Stimulated activated CD4-positive, alpha-beta T cell treated with anti-CD3 and anti-CD28 coated beads, TNF-alpha, amount 100 ng/mL, for 48 hours (primary cell): ENCODE data around the gene TMEM208.
A peak's percentile ranks its signal among the peaks of the same experiment; 100 is the strongest.

Experiments used
- DNase-seq, 3 donors: peaks; one replicate each; pipeline ENCODE4 v3.0.0-alpha.2; 2020; ENCODE audit warnings: low read depth in 3 of 3

The TMEM208 gene

DNA sequence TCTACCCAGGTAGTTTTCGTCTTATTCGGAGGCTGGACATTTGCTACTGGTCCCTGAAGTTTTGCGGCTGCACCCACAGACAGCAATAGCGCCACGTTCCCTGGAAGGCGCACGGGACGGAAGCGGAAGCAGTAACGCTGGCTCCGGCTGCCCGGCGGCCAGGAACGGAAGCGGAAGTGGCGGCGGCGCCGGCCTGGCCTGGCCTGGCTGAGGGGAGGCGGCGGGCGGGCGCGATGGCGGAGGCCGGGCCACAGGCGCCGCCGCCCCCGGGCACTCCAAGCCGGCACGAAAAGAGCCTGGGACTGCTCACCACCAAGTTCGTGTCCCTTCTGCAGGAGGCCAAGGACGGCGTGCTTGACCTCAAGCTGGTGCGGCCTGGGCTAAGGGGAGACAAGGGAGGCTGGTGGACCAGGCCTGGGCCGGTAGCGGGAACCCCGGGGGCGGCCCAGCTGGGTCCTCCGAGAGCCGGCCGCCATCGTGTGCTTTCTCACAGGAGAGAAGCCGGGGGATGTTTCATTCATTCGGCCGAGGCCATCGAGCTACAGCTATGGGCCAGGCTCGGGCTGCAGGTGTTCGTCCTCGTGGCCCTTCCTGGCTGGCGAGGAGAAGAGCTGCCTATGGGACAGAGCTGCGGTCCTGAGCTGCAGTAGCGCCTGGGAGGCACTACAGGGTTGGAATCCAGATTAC, 34.8 kb upstream of the TMEM208 start, which contains the start of gene E2F4:
TSS of gene E2F4 (plus strand) at position 161 of the 687 bp plus-strand sequence. CDS start at position 234, 73 bp downstream.
- peak; percentile 80 to 84 (median 81) for DNase-seq

DNA sequence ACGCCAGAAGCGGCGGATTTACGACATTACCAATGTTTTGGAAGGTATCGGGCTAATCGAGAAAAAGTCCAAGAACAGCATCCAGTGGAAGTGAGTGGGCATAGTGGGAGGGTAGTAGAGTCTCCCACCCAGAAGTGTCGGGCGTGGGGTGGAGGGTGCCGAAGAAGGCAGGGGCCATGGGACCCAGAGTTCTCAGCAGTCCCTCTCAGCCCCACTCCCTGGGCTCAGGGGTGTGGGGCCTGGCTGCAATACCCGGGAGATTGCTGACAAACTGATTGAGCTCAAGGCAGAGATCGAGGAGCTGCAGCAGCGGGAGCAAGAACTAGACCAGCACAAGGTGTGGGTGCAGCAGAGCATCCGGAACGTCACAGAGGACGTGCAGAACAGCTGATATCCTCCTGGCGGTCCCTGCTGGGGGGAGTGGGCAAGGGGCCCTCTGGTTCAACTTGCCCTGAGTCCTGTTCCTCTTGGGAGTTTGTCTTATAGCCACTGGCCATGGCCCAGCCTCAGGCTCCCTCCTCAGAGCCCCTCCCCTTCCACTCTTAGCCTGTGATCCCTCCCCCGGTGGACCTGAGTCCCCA, 34.1 kb upstream of the TMEM208 start:
- no peak for DNase-seq

DNA sequence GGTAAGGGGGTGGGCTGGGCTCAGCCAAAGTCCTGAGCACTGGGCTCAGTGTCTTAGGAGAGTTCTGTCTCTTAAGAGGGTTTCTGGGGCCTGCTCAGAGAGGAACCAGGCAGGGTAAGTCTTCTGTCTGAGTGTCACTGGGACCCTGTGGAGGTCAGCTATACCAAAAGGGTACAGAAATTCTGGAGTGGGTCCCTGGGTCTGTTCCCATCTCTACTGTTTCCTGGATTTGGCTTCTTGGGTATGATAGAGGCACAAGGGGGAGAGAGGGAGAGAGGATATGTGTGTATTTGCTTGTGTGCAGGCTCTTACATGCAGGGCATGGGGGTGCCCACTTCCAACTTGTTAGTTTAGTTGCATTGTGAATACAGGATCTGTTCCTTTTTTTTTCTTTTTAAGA, 33.4 kb upstream of the TMEM208 start:
- DNase-seq = no peak

DNA sequence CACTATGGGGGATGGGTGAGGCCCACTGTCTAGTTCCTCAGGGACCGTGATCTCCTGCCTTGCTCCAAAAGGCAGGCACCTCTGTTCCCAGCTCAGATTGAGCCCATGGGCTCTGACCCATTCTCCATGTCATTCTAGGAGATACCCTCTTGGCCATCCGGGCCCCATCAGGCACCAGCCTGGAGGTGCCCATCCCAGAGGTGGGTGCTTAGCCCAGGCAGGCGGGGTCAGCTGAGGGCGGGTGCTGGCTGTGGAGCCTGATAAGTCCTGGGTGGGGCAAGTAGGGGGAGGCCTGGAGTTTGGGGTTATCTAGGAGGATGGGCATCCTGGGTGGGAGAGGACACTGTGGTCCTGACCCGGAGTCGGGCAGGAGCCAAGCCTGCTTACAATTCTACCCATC, 32.7 kb upstream of the TMEM208 start:
- no peak for DNase-seq

DNA sequence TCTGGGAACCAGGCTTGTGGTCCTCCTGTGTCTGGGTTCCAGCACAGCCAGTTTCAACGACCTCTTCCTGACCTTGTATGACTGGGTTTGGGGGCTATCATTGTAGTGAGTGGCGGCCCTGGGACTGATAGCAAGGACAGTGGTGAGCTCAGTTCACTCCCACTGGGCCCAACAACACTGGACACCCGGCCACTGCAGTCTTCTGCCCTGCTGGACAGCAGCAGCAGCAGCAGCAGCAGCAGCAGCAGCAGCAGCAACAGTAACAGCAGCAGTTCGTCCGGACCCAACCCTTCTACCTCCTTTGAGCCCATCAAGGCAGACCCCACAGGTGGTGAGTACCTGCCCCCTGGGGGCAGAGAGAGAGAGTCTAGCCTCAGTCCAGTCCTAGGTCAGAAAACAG, 31.3 kb upstream of the TMEM208 start:
- no peak for DNase-seq

DNA sequence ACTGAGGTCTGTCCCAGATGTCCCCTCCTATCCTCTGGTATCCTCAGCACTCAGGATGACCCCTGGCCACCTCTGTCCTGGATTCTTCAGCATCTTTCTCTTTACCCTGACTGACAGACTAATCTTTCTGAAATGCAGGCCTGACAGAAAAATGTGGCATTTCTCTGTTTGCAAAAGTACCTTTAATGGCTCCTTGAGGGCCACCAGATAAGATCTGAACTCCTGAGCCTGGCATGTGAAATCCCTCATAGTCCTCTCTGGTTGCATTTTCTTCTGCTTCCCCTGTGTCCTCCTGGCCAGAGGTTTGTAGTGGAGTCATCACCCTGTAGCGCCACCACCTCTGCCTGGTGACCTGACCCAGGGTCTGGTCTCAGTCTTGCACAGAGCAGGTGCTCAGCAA, 30.0 kb upstream of the TMEM208 start:
- DNase-seq = no peak

DNA sequence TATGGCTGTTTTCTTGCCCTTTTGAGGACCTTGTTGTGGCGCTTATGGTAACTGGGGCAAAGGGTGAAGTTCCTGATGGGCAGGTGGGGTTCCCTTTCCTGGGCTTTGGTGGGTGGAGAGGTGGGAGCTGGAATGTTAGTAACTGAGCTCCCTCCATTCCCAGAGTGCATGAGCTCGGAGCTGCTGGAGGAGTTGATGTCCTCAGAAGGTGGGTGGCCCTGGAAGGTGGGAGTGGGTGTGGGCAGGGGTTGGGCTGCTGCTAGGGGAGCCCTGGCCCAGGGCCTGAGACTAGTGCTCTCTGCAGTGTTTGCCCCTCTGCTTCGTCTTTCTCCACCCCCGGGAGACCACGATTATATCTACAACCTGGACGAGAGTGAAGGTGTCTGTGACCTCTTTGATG, 29.2 kb upstream of the TMEM208 start:
- DNase-seq = no peak

DNA sequence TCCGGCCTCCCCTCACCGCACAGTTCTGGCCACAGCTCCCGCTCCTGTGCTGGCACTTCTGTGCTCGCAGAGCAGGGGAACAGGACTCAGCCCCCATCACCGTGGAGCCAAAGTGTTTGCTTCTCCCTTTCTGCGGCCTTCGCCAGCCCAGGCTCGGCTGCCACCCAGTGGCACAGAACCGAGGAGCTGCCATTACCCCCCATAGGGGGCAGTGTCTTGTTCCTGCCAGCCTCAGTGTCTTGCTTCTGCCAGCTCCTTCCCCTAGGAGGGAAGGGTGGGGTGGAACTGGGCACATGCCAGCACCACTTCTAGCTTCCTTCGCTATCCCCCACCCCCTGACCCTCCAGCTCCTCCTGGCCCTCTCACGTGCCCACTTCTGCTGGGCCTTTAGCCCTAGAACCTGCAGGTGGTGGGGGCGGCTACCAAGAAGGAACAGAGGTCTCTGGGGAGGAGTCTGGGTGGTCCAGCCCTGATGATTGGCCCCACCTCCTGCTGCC, 28.6 kb upstream of the TMEM208 start:
- DNase-seq = no peak

DNA sequence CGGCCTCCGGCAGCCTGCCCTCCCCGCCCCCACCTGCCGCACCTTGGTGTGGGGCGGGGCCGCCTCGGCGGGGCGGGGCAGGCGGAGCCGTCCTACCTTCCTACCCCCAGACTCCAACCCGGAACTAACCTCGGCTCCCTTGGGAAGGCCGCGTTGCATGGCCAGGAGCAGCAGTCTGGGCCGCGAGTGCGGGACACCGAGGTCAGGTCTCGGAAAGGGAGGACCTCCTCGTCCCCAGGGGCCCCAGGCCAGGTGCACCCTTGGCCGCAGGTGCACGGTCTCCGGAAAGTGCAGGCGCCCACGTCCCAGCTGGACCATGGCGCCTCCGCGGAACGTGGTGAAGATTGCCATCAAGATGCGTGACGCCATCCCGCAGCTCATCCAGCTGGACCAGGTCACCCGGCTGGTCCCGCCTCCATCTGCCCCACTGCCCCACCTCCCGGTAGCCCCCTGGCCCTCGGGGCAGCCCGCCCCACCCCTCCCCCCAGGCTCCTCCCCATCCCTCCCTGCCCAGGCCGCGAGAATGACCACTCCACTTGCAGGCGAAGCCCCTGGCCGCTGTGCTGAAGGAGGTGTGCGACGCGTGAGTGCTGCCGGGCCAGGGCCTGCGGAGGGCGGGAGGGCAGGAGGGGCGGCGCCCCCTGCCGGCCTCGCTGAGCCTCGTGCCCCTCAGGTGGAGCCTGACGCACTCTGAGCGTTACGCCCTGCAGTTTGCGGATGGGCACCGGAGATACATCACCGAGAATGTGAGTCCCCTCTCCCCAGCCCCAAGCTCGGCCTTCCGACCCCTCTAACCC, 27.7 kb upstream of the TMEM208 start, which contains the start of gene ELMO3:
TSS of gene ELMO3 (plus strand) at position 121 of the 797 bp plus-strand sequence. CDS start at position 317, 196 bp downstream.
- no peak for DNase-seq

DNA sequence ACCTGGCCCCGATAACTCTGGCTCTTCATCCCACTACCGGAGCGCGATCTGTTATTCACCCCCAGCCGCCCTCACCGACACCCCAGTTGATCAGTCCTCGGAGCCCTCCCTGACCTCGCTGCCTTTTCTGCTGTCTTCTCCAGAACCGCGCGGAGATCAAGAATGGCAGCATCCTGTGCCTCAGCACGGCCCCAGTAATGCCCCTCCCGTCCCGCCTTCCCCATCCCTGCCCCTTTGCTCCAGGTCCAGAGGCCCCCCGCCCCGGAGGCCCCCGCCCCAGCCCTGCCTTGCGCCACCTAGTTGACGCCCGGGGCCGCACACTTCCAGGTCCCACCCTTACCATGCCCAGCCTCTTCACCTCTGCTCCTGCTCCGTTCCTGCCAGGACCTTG, 27.1 kb upstream of the TMEM208 start:
- no peak for DNase-seq

DNA sequence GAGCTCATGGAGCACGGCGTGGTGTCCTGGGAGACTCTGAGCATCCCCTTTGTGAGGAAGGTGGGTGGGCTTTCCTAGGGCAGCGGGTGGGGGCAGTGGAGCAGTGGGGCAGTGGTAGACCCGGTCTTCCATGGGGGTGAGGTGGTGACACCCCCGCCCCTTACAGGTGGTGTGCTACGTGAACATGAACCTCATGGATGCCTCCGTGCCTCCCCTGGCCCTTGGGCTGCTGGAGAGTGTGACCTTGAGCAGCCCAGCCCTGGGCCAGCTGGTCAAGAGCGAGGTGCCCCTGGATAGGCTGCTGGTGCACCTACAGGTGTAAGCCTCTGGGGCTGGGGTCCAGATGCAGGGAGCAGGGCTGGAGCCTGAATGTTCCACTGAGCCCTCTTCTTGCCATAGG, 26.4 kb upstream of the TMEM208 start:
- DNase-seq = no peak

DNA sequence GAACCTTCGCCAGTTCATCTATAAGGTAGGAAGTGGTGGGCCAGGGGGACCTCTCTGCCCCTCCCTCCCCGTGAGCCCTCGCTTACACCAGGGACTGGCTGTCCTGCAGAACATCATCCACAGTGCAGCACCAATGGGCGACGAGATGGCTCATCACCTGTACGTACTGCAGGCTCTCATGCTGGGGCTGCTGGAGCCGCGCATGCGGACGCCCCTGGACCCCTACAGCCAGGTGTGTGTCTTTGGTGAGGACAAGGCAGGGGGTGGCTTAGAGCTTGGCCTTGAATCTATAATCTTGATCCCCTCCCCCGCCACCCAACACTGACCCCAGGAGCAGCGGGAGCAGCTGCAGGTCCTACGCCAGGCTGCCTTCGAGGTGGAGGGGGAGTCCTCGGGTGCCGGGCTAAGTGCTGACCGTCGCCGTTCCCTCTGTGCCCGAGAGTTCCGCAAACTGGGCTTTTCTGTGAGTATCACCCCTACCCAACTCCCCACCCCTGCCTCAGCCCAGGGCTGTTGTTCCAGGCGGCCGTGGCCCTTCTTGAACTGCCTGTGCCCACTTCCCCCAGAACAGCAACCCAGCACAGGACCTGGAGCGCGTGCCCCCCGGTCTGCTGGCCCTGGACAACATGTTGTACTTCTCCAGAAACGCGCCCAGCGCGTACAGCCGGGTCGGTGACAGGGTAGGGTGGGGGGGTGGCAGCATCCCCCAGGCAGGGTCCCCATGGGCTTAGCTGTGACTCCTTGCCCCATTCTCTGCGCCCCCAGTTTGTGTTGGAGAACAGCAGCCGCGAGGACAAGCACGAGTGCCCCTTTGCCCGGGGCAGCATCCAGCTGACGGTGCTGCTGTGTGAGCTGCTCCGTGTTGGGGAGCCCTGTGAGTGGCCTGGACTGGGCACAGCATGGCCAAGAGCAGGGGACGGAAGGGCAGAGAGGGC, 25.3 kb upstream of the TMEM208 start:
- no peak for DNase-seq

DNA sequence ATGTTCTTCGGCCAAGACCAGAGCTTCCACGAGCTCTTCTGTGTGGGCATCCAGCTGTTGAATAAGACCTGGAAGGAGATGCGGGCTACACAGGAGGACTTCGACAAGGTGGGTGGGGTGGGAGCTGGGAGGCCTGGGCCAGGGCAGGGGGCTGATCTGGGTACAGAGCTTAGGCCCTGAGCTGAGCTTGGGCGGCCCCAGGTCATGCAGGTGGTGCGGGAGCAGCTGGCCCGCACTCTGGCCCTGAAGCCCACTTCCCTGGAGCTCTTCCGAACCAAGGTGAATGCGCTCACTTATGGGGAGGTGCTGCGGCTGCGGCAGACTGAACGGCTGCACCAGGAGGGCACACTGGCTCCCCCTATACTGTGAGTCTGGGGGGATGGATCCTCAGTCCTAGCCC, 24.5 kb upstream of the TMEM208 start:
- no peak for DNase-seq

DNA sequence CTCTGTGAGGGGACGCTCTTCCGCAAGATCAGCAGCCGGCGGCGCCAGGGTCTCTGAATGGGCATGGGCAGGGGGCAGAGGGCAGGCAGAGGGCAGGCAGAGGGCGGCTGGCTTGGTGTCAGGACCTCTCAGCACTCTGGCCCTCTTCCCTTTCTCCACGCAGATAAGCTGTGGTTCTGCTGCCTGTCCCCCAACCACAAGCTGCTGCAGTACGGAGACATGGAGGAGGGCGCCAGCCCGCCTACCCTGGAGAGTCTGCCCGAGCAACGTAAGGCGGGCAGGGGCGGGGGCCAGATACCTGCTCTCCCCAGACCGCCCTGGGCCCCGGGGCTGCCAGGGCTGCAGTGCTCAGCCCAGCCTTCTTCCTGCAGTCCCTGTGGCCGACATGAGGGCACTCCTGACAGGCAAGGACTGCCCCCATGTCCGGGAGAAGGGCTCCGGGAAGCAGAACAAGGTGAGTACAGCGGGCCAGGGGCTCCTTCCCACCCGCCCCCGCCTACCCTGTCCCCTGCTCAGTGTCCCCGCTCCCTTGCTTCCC, 23.9 kb upstream of the TMEM208 start:
- DNase-seq = no peak

DNA sequence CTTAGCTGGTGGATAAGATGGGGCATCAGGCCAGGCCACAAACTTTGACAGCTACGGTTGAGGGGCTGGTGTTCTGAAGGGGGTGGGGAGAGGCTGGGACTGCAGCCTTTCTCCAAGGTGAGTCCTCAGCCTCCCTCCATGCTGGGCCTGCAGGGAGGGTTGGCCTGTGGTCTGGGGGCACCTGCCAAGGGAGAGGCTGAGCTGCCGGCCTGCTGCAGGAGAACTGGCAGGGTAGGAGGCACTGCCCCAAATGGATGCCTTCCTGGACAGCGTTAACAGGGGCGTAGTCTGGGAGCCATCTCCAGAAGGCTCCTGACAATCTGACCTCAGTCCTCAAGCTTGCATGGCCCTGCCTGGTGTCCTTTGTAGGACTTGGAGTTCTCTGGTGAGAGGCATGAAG, 22.9 kb upstream of the TMEM208 start:
- DNase-seq = no peak

DNA sequence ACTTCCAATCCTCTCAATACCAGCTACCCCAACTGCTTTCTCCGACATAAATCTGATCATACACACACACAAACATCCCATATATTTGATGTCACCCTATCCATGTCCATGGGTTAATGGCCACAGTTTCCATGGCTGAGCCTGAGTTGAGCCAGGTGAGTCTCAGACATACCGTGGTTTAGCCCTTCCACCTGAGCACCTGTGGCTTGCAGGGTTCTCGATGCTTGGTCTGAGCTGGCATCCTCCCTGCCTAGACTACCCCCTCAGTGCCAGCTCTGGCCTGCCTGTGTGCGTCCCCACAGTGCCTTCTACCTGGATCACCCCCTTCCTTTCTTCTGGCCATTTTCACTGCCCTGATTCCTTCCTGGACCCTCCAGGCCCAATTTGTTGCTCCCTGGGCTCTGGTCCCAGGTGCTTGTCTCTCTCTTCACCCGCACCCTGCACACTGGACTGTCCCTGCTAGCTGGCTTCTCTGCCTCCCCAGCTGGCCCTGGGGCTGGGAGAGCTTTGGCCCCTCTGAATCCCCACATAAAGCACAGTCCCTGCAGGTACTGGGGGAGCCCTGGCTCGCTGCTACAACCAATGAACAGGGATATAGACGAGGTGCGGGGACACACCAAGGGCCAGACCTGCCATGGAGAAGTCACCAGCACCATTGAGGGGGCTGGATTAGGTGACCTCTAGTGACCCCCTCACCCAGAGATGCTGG, 20.6 kb upstream of the TMEM208 start:
- no peak for DNase-seq

DNA sequence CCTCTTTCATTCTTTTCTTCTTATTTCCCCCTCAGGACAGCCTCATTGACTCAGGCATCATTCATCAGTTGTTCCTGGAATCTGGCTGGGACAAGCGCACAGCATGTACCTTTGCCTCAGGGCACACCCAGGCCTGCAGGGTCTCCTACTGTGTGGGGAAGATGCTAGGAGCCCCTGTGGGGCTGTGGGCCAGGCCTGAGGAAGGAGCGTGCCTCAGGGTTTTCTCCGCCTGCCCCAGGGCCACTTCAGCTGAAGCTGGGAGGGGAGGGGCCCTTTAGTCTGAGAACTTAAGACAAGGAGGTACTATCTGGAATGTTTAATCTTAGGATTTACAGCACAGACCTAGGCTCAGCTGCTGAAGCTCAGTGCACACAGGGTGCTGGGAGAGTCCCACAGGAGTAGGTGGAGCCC, 20.1 kb upstream of the TMEM208 start:
- DNase-seq = no peak

DNA sequence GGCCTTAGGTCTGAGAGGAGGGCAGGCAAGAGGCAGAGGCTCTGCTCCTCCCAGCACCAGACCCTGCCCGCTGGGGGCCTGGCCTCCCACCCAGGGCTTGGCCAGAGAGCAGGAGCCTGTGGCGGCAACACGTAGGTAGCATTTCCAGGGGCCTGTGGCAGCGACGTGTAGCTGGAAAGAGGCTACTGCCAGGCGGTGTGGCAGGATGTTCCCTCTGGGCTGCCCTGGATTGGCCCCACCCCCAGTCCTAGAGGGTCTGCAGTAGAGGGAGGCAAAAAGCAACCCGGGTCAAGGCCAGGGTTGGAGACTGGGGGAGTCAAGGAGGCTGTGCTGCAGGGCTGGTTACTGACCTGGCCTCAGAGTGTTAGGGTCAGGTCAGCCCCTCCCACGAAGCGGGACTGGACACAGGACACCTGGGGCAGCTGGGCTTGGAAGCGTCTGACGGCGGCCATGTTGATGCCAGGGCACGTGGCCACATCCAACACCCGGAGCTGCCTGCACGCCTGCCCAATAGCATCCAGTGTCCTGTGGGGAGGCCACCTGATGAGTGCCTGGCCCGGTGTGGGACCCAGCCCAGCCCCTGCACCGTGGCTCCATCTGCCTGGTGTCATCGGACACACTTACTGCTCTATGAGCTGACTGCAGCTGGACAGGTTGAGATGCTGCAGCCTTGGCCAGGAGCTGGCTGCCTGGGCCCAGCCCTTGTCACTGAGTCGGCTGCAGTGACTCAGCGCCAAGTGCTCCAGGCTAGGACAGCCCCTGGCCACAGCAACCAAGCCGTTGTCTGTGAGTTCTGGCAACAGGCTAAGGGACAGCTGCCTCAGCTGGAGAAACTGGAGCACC, 19.5 kb upstream of the TMEM208 start:
- DNase-seq = no peak

DNA sequence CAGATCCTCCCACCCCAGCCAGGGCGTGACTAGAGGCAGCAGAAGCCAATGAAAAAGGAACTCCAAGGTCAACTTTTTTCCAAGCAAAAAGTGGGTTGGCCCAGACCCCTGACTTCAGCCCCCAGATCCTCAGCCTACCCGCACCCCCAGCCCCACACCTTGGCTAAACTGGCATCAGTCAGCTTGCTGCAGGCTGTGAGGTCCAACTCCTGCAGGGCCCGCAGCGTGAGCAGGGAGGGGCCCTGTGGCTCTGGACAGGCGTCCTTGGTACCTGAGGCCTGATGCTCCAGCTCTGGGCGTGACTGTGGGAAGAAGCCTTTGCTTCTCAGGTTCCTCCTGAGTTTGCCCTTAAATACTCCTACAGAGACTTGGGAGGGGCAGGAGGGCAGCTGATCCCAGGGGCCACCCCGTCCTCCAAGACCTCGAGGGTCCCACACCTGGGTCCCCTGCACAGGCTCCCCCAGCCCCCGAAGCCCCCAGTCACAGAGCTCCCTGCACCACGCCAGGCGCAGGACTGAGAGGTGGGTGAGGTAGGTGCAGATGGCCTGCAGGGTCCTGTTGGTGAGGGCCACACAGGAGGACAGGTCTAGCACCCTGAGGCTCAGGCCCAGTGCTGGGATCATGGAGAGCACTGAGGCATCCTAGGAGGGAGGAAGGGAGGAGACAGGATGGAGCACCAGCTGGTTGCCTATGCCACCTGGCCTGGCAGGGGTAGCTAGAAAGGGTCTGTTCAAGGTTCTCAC, 18.6 kb upstream of the TMEM208 start:
- DNase-seq = no peak
